ENCODE measurements around the gene PPP2CA.
"Not testable (repeated sequence)": the region's sequence is repeated elsewhere in the genome, so short reads cannot be mapped to it uniquely, and the experiment has no call there.

The PPP2CA gene

DNA sequence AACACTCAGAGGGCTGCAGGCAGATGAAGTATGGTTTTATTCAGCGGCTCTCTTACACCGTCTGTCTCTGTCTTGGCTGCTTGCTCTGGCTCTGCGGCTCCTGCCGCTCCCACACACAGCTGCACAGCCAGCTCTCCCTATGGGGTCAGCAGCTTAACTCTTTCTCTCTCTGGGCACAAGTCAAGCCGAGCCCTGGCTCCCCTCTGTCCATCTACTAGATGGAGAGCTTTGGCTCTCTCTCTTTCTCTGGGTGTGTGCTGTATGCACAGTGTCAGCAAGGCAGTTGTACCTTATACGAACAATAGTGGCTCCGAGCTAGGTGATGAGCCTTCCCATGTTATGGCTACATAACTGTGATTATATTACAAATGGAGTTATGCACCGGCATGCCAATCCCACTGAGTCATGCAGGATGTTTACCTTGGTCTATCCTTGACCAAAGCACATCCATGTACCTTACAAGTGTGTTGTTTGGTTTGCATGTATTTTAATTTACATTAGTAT, 19.3 kb upstream of the PPP2CA start:
- DNase-seq: no peak

DNA sequence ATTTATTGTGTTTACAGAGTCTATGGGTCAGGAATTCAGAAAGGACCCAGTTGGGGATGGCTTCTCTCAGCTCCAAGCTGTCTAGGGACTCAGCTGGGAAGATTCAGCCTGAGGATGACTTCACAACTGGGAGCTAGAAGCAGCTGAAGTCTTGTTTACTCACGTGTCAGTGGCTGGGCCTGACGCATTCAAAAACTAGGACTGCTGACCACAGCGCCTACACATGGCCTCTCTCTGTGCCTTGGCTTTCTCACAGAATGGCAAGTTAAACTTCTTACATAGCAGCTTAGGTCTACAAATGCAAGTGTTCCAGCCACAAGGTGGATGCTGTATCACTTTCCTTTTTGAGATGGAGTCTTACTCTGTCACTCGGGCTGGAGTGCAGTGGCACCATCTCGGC, 16.3 kb upstream of the PPP2CA start:
- no peak for DNase-seq

DNA sequence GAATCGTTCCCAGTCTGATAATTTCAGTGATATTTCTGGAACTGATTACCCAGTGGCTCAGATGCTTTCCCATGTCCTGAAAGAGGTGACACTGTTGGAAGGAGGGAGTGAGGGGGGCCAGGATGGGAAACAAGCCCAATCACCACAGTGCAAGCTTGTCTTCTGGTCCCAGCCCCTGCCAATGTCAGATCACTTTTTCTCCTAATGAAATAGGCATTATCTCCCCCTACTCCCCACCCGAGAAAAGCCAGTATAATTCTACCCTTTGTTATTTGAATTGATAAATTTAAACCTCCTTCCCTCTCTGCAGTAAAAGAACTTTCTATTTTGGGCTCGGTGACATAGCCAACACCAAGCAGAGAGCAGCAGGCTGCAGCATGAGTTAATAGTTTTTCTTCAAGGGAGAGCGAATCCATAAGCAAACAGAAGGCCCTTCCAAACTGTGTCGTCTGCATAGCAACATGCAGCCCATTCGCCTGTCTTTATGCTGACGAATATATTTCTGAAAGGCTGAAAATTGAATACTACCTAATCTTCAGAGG, 14.6 kb upstream of the PPP2CA start:
- no peak for DNase-seq

DNA sequence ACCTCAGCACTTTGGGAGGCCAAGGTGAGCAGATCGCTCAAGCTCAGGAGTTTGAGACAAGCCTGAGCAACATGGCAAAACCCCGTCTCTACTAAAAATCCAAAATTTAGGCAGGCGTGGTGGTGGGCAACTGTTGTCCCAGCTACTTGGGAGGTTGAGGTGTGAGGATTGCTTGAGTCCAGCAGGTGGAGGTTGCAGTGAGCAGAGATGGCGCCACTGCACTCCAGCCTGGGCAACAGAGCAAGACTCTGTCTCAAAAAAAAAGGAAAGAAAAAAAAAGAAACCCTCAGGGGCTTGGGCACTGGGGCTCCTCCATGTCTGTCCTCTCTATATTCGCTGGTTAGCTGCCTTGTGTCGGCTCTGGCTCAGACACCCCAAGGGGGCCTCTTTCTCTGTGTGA, 10.9 kb upstream of the PPP2CA start:
- no peak for DNase-seq

DNA sequence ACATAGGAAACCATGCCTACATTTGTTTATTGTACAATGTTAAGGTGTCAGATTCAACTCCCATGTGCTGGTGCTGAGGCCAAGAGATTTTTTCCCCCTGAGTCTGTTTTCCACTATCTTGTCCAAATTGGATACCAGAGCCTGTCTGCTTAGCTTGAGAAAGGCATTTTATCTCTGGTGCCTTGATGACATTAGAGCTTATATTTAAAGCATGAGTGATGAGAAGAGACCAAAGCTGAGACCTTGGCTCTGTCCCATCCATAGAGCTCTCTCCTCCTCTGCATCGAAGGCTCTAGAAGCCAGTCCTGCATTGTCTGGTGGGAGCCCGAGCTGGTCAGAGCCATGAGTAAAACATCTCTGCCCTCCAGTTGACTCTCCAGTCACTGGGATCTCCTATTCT, 10.4 kb upstream of the PPP2CA start:
- no peak for DNase-seq

DNA sequence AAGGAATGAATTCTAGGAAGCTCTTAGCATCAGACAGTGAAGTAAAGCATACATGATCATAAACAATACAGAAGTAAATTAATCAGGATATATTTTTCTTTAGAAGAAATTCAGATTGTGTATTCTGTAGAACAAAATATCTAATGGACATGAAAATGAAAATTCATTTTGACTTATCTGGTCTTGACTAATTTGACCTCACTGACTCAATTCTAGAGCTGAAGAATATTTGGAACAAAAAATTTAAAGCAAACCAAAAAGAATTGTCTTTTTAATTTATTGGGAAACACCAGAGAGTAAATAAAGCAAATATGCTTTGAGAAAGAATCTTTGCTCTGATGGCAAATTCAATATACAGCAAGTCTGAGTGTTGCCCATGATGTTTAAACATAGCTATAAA, 2.8 kb upstream of the PPP2CA start:
- DNase-seq: no peak

DNA sequence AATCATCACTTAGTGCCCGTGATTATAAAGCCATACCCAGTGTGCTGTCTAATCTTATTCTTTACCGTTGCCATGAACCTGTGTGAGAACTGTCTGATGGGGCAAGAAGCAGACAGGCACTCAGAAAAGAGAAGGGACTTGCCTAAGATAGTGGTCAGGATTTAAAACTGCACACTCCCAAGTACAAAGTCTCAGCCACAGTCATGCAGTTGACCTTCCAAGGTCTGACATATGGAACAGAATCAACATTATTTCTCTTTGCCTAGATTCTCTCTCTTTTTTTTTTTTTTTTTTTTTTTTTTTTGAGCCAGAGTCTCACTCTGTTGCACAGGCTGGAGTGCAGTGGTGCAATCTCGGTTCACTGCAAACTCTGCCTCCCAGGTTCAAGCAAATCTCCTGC, 1.9 kb upstream of the PPP2CA start:
- DNase-seq: no peak

DNA sequence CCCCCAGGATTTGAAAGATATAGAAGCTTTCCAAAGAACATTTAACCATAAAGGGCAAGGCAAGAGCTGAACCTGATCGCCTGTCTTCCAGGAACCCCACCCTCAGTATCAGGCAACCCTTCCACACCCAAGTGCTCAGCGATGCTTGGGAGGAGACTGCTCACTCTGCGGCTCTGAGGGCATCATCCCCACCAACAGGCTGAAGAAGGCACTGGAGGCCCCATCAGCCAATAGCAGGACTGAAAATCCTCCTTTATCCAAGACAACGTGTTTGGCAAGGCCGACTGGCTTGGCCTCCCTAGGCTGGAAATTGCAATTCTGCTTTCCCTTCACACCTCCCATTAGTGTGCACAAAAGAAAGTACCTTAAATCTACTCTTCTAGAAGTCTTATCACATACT, 1.4 kb upstream of the PPP2CA start:
- no peak for DNase-seq

DNA sequence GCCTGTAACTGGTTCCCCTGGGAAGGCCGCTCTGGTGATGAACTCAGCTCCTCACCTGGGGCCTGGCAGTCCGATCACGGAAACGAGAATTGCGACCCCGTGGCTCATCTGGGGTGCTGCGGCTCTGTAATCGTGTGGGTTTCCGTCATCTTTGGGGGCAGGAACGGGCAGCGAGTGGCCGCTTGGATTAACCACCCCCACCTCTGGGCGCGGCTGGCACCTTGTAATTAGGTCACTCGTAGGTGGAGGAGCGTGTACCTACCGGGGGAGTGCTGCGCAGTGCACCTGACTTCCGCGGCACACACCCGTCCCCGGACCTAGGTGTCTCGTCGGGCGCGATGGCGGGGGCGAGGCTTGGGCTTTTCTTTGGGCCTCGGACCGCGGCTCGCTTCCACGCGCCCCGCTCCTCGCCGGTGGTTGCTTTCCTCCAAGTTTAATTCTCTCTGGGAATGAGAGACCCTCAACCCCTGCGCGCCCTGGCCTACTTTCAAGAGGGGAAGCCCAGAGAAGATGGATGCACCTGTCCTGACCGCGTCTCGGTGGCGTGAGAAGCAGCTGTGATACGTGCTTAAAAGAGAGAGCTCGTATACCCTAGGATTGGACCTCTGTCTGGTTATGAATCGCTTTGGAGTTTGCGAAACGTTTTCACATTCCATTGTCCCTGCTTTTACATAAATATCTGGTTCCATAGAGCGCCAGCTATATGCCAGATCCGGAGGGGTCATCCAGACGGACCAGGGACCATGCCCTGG, 744 bp upstream of the PPP2CA start:
- DNase-seq: no peak

DNA sequence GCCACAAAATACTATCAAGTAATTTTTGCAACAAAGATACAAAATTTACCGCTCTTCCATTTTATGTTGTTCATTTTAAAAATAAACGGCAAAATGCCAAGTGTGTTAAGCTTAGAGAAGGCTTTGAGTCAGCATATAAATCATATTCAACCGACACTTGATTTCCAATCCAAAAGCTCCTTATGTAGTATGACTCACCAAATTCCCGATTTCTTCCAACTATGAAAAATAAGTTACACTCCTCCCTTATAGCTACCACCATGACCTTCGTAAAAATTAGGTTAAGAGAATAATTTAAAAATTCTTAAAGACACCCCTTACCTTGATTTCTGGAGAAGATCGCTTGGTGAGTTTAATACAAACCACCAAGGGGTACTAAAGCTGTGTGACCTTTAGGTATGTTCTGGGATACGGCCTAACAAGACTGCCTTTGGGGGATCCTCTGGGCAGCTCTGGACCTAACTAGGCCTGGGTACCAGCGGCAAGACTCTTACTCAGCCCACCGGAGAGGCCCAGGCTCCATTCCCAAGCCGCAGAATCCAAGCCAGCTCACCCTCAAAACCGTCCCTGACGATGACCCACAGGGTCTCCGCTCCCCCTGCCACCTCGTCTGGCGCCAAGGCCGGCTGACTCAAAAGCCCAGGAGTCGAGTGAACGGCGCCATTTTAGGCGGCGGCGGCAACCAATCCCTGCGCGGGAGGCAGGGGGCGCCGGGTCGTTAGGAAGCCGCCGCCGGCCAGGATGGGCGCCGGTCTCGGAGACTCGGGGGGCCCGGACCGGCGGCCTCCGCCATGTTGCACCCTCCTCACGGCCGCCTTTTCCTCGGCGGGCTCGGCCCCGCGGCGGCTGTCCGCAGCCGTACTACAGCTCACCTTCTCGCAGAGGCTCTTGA, 739 bp downstream of the PPP2CA start:
- peak; percentile 15 for DNase-seq

DNA sequence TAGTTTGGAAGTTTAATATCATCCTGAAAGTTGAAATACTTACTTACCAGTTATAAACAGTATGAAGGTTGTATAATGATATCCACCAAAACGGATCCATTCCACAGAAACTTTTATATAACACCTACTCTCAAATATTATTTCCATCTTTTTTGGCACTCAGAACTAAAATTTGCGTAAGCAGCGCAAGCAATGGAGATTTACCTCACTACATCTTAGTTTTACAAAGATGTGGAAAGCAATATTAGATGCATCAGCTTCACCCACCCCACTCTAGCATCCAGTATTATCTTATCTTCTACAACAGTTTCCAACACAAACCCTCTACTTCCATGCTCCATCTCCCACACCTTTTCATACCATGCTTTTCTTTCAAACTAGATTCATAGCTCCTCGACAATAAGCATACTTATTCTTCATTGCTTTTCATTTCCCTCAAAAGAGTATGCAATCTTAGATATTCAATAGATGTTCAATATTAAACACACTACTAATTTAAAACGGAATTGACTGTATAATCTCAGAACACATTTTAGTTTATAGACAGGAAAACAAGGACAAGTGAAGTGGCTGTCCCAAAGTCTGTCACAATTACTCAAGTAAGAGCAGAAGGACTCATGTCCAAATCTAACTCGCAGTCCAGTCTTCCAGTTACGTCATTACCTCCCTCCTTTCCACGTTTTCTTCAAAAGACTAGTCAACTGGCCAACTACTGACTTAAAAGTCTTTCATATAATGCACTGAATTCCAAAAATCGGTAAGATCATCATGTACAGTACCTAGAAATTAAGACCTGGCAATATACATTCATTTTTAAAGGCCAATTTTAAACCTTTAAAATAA, 2.2 kb downstream of the PPP2CA start:
- DNase-seq: no peak

DNA sequence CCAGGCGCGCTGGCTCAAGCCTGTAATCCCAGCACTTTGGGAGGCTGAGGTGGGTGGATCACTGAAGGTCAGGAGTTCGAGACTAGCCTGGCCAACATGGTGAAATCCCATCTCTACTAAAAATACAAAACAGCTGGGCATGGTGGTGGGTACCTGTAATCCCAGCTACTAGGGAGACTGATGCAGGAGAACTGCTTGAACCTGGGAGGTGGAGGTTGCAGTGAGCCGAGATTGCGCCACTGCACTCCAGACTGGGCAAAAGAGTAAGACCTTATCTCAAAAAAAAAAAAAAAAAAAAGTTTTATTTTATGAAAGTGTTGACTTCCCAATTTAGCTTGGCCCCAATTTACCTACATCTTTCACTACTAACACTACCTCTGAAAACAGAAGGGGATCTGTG, 4.2 kb downstream of the PPP2CA start:
- DNase-seq: not testable (repeated sequence)

DNA sequence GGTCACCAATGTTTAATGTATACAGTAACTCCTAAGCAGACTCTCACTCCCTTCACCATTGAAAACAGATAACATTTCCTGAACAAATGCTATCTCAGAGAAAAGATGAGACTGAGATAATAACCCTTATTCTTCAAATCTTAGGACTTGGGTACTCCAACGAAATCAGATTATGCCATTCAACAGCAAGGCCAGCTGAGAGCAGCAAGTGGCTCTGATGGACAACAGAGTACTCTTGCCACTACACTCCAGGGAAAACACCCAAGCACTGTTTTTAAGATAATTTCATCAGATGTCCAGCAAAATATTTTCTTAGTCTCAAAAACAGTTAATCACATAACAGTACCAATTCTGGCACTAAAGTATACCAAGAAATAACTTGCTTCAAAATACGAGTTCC, 10.1 kb downstream of the PPP2CA start:
- no peak for DNase-seq

DNA sequence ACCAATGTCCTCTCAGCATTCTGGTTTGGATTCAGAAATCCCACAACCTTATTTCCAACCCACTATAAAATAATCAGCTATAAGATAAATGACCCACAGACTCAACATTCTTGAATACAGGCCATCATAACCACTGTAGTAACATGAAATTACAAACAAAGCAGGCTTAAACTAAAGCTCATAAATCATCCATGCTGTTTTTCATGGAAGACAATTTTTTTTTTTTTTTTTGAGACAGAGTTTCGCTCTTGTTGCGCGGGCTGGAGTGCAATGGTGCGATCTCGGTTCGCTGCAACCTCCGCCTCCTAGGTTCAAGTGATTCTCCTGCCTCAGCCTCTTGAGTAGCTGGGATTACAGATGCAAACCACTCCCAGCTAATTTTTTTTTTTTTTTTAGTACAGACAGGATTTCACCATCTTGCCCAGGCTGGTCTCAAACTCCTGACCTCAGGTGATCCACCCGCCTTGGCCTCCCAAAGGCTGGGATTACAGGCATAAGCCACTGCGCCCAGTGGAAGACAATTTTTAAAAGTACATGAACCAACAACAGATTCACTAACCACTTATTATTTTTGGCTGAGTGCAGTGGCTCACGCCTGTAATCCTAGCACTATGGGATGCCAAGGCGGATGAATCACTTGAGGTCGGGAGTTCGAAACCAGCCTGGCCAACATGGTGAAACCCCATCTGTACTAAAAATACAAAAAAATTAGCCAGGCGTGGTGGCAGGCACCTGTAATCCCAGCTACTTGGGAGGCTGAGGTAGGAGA, 14.4 kb downstream of the PPP2CA start:
- DNase-seq: not testable (repeated sequence)

DNA sequence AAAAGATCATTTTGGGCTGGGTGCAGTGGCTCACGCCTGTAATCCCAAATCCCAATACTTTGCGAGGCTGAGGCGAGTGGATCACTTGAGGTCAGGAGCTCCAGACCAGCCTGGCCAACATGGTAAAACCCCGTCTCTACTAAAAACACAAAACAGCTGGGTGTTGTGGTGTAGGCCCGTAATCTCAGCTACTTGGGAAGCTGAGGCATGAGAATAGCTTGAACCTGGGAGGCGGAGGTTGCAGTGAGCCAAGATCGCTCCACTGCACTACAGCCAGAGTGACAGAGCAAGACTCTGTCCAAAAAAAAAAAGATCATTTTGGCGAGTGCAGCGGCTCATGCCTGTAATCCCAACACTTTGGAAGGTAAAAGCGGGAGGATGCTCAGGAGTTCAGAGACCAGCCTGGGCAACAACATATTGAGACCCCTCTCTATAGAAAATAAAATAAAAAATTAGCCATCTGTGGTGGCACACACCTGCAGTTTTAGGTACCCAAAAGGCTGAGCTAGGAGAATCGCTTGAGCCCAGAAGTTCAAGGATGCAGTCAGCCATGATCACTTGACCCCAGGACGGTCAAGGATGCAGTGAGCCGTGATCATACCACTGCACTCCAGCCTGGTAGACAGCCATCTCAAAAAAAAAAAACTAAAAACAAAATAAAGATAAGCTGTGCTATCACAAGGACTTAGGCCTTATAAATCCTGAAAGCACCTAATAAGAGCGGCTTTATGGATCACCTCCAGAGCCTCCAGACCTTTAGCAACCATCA, 16.2 kb downstream of the PPP2CA start:
- DNase-seq: no peak

DNA sequence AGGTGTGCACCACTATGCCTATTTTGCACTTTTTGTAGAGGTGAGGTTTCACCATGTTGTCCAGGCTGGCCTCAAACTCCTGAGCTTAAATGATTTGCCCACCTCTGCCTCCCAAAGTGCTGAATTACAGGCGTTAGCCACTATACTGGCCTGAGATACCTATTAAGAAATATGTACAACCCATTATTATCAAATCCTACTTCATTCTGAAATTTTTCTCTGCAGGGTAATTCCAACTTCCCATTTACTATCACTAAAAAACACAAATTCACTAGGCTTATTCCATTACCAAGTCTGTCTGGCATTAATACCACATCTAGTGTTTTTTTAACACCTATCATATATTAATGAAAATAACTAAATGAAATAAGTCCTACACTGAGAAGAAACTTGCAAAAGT, 18.2 kb downstream of the PPP2CA start:
- no peak for DNase-seq

DNA sequence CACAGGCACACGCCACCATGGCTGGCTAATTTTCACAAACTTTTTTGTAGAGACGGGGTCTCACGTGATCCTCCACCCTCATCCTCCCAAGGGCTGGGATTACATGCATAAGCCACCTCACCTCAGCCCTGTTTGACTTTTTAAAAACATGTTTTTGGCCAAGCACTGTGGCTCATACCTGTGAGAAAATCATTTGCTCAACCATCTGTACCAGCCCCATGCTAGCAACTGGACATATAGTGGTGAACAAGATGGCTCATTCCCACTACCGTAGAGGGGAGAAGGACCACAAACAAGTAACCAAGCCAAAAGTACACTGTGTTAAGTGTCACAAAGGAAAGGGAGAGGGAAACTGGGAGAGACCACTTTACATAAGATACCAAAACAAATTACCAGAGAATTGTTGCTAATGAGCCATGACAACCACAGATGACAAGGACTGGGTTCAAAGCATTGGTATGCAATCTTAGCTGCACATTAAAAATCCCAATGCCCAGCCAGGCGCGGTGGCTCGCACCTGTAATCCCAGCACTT, 19.2 kb downstream of the PPP2CA start:
- DNase-seq: no peak

DNA sequence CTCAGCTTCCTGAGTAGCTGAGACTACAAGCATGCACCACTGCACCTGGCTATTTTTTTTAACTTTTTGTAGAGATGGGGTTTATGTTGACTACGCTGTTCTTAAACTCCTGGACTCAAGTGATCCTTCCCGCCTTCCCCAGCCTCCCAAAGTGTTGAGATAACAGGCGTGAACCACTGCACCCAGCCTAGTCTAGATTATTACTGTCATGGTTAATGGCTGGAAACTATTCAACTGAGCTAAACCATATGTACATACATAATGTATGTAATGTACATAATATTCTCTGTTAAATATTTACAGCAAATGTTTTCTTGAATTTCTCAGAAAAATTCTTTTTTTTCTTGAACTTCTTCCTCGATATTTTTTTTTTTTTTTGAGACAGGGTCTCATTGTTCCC, 21.3 kb downstream of the PPP2CA start:
- DNase-seq: no peak

DNA sequence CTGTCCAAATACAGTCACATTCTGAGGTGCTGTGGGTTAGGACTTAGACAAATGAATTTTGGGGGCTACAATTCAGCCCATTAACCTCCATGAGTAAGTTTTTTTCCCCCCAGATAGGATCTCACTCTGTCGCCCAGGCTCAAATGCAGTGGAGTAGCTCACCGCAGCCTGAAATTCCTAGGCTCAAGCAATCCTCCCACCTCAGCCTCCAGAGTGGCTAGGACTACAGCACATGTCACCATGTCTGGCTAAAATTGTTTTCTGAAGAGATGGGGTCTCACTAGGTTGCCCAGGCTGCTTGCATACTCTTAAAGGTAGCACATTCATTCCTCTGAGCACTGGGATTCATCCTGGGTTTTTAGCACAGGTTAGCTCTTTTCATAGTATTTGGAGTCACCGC, 22.2 kb downstream of the PPP2CA start:
- no peak for DNase-seq

DNA sequence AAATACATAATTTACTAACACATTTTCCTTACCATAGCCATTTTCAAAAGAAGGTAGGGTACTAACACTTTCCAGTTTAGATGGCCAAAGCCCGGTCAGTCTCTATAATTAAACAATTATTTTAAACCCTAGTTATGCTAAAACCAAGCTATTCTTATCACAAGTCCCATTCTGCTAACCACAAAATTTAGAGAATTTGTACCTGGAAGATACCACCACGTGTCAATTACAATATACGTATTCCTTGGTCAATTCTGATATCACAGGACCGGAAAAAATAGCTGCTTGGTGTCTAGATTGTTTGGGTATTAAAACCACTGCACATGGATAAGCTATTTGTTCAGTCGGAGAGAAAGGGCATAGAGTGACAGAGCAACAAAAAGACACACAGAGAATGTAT, 30.2 kb downstream of the PPP2CA start:
- DNase-seq: no peak

DNA sequence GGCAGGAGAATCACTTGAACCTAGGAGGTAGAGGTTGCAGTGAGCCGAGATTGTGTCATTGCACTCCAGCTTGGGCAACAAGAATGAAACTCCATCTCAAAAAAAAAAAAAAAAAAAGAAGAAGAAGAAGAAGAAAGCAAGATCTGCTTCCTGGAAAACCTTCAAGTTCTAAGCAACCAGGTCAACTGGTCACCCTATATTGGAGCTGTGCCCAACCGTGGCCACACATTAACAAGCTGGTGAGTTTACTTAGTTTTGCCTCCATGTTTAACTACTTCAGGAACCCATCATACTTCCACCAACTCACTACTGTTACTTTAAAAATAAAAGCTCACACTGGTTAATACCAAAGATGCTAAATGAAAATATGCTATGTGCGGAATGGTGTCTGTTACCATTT, 36.8 kb downstream of the PPP2CA start:
- DNase-seq: no peak
